ENCODE results near the gene SUSD6. TPM values are rescaled to one million over a fixed set of nuclear protein-coding genes. Genes with fewer than 3 reads are reported as not detected.

Gene SUSD6
- polyA plus RNA-seq, 2 of the 4 experiments (the other 2 are of a cell fraction) = 4.3 to 7.0 TPM

GRCh38 chr14:69680297-69680696 lies 68.9 kb downstream of the SUSD6 start:
- Histone ChIP-seq H3K4me1 (no peaks in the 10 kb centered on the region), H3K4me2 (no peak overlapping the region), H3K27ac (no peak overlapping the region), H3K9me3 (no peaks in the 10 kb centered on the region), H3K4me3 (no peak overlapping the region)
- DNase-seq (ENCODE audit: low read depth in 1 of 2, low spot score in 1 of 2) = no peak
- TF ChIP-seq HOXB5 (CRISPR knock-in tag; IDR thresholded peaks at IDR 0.05) (no peak), TP53 (CRISPR knock-in tag; IDR thresholded peaks at IDR 0.05) (no peak), CEBPB (IDR thresholded peaks at IDR 0.05) (no peak), ZNF302 (CRISPR knock-in tag; IDR thresholded peaks at IDR 0.05) (no peak), USF2 (IDR thresholded peaks at IDR 0.05) (no peak), SREBF2 (IDR thresholded peaks at IDR 0.05) (no peak), FOXS1 (CRISPR knock-in tag; IDR thresholded peaks at IDR 0.05) (no peak), ELK1 (IDR thresholded peaks at IDR 0.05; ENCODE audit: low read depth, low read length) (no peak), GATA3 (IDR thresholded peaks at IDR 0.05; ENCODE audit: borderline replicate concordance) (no peak), FOSL2 (IDR thresholded peaks at IDR 0.05) (no peak), FOSL2 (CRISPR knock-in tag; IDR thresholded peaks at IDR 0.05) (no peak), BHLHE40 (IDR thresholded peaks at IDR 0.05; ENCODE audit: low read depth, low read length) (no peak), HDAC2 (IDR thresholded peaks at IDR 0.05) (no peak)
- no peak for FAIRE-seq
- WGBS (ENCODE audit: missing lambda C conversion rate) = 85% methylated on average over 1 of the region's 1 CpG
- ChIA-PET POLR2A (no interaction called here), CTCF (no interaction called here)
- no peak for ATAC-seq

- CTCF ChIA-PET = interaction anchor here (0.8 to 1.5 kb wide), 2 partner anchors 11 to 97 kb away, joined by 3 read pairs; no protein-coding TSS in a partner anchor
- no peak for FAIRE-seq
- H3K4me1 ChIP-seq = no peaks in the 10 kb centered on the region
- DNase-seq (ENCODE audit: low read depth in 1 of 2, low spot score in 1 of 2) = no peak
- WGBS (ENCODE audit: missing lambda C conversion rate) = 91% methylated on average over 4 of the region's 4 CpGs
- POLR2A ChIA-PET = no interaction called here
- no peak for ATAC-seq
- H3K4me3 ChIP-seq = no peak overlapping the region
- TF ChIP-seq E2F6 (IDR thresholded peaks at IDR 0.05; ENCODE audit: borderline replicate concordance, low read depth) (no peak), NPAS2 (CRISPR knock-in tag; IDR thresholded peaks at IDR 0.05; ENCODE audit: borderline replicate concordance) (no peak), EP300 (IDR thresholded peaks at IDR 0.05) (no peak), TFCP2L1 (CRISPR knock-in tag; IDR thresholded peaks at IDR 0.05) (no peak), POLR2AphosphoS2 (conservative IDR thresholded peaks at IDR 0.05; ENCODE audit: low read length) (no peak), NR3C1 (IDR thresholded peaks at IDR 0.05) (no peak), CHD2 (IDR thresholded peaks at IDR 0.05; ENCODE audit: low read length, partially characterized antibody) (no peak), MAFK (IDR thresholded peaks at IDR 0.05; ENCODE audit: partially characterized antibody) (no peak), KDM1A (IDR thresholded peaks at IDR 0.05; ENCODE audit: low read depth) (no peak), CBX2 (IDR thresholded peaks at IDR 0.05; ENCODE audit: borderline replicate concordance, low read depth) (no peak), HES2 (IDR thresholded peaks at IDR 0.05) (no peak), RCOR1 (IDR thresholded peaks at IDR 0.05; ENCODE audit: low read depth, low read length) (no peak), ELK1 (IDR thresholded peaks at IDR 0.05; ENCODE audit: low read depth, low read length) (no peak), BCL3 (IDR thresholded peaks at IDR 0.05) (no peak), MAX (IDR thresholded peaks at IDR 0.05) (no peak)
- H3K9me3 ChIP-seq = no peaks in the 10 kb centered on the region
- no peak overlapping the region for H3K4me2 ChIP-seq
- no peak overlapping the region for H3K27ac ChIP-seq
Measured at GRCh38 chr14:69682136-69682535, 70.7 kb downstream of the SUSD6 start.
